Astrocyte of the cerebellum (primary cell): ENCODE measurements around the gene KTN1.

ENCODE experiments used
- DNase-seq: peaks from one replicate; pipeline ENCODE4 v3.0.0-alpha.2; 2011; ENCODE audit warnings: low read depth
- H3K4me3 ChIP-seq: 2 replicates; pipeline ENCODE4 v1.5.1; 2011; ENCODE audit warnings: mild to moderate bottlenecking, low read depth, low read length, moderate library complexity
- in situ Hi-C: cut with HindIII; loops from 2 replicates; pipeline ENCODE4 v1.10.0; 2017; ENCODE audit warnings: low sequenced_read_pairs
- TF ChIP-seq, protein P1 (sequence below): IDR thresholded peaks from 2 replicates; pipeline ENCODE4 v1.5.1; 2012; ENCODE audit warnings: low read length, low read depth, moderate library complexity, mild to moderate bottlenecking; ENCODE audit errors: missing control alignments

Gene KTN1

DNA sequence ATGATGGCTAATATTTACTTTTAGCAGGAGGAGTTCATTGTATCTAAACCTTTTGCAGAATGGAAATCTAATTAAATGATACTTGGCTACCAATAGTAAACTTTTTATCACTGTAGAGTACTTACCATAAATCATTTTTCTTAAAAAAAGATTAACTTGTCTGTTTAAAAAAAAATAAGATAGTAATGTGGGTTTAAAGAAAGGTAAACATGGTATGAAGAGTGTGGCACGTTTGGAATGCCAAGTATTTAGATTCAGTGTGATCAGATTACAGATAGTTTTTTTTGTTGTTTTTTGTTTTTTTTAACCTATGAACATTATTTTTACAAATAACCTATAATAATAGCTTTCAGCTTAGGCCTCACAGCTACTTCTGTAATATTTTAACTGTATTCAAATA is 25.8 kb downstream of the KTN1 start:
- H3K4me3 ChIP-seq, result no peak overlapping the region
- DNase-seq, result no peak
- TF ChIP-seq, protein P1, sequence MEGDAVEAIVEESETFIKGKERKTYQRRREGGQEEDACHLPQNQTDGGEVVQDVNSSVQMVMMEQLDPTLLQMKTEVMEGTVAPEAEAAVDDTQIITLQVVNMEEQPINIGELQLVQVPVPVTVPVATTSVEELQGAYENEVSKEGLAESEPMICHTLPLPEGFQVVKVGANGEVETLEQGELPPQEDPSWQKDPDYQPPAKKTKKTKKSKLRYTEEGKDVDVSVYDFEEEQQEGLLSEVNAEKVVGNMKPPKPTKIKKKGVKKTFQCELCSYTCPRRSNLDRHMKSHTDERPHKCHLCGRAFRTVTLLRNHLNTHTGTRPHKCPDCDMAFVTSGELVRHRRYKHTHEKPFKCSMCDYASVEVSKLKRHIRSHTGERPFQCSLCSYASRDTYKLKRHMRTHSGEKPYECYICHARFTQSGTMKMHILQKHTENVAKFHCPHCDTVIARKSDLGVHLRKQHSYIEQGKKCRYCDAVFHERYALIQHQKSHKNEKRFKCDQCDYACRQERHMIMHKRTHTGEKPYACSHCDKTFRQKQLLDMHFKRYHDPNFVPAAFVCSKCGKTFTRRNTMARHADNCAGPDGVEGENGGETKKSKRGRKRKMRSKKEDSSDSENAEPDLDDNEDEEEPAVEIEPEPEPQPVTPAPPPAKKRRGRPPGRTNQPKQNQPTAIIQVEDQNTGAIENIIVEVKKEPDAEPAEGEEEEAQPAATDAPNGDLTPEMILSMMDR, result no peak
- in situ Hi-C loops, result no loop called here

DNA sequence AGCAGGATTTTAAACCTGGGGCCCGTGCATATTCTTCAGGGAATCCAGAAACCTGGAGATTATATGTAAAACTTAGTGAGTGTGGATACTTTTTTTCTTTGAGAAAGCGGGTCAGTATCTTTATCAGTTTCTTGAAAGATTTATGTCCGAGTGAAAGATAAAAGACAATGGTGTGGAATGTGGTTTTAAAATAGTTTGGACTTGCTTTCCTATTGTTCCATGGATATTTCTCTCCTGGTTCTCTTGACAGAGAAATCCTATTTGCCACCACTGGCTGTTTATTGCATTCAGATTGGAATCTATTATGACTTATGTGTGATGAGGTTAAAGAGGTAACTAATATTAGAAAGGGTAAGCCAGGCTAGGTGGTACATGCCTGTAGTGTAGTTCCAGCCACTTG is 27.4 kb downstream of the KTN1 start:
- no peak overlapping the region for H3K4me3 ChIP-seq
- in situ Hi-C loops, result no loop called here
- no peak for DNase-seq
- TF ChIP-seq, protein P1, result no peak

DNA sequence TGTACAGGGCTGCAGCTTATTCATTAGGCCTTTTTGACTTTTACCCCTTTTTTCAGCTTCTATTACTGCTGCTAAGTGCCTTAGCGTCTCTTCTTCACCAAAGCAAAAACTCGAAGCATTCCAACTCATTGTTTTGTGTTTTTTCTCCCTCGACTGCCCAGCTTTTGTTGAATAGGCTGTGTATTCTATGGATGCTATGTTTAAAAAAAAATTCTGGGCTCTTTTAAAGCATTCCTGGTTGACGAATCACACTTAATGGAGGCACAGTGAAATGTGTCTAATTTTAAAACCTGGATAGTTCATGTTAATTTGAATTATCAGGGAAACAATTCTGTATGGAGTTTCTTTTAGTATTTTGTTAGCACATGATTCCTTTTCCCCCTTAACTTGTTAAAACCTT is 29.7 kb downstream of the KTN1 start:
- DNase-seq, result peak; percentile 57
- H3K4me3 ChIP-seq, result no peak overlapping the region
- TF ChIP-seq, protein P1, result no peak
- in situ Hi-C loops, result no loop called here

DNA sequence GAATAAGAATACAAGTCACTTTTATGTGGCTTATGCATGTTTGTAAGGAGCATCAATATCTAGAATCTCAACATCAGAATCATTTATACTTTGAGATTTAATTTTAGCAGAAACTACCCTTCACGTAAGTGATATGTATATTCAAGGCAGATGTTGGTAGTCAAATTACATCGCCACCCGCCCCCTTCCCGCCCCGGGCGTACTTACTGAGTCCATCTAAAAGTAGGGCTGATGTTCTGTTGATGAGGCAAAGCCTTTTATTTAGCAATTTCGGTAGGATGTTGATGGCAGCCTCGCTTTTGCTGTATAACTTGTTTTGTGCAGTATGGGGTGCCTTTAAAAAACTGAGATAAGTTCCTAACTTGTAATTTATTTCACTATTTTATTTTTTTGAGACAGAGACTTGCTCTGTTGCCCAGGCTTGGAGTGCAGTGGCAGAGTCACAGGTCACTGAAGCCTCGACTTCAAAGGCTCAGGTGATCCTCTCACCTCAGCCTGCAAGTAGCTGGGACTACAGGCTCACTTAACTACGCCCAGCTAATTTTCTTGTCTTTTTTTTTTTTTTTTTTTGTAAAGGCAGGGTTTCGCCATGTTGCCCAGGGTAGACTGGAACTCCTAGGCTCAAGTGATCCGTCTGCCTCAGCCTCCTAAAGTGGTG is 30.8 kb downstream of the KTN1 start:
- in situ Hi-C loops, result no loop called here
- DNase-seq, result no peak
- TF ChIP-seq, protein P1, result no peak
- no peak overlapping the region for H3K4me3 ChIP-seq

DNA sequence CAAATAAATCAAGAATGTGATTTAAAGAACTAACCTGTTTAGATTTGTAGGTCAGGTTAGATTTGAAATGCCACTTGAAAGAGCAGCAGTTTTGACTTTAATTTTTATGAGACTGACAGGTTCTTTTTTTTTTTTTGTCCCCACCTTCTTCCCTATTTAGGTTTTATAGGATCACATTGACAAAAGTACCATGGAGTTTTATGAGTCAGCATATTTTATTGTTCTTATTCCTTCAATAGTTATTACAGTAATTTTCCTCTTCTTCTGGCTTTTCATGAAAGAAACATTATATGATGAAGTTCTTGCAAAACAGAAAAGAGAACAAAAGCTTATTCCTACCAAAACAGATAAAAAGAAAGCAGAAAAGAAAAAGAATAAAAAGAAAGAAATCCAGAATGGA is 31.9 kb downstream of the KTN1 start:
- no peak overlapping the region for H3K4me3 ChIP-seq
- no peak for DNase-seq
- TF ChIP-seq, protein P1, result no peak
- in situ Hi-C loops, result no loop called here

DNA sequence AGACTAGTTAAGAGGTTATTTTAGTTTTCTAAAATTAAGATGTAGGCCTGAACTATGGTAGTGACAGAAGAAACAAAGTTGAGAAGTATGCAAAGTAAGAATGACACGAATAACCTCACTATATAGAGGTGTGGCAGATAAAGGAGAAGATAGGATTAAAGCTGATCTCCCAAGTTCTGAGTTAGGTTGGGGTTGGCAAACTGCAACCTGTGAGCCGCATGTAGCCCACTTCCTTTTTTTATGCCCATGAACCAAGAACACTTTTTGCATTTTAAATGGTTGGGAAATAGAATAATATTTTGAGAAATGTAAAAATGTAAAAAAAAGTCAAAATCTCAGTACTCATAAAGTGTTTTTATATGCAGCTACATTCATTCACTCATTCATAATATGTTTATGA is 34.3 kb downstream of the KTN1 start:
- no peak overlapping the region for H3K4me3 ChIP-seq
- DNase-seq, result no peak
- TF ChIP-seq, protein P1, result no peak
- in situ Hi-C loops, result no loop called here

DNA sequence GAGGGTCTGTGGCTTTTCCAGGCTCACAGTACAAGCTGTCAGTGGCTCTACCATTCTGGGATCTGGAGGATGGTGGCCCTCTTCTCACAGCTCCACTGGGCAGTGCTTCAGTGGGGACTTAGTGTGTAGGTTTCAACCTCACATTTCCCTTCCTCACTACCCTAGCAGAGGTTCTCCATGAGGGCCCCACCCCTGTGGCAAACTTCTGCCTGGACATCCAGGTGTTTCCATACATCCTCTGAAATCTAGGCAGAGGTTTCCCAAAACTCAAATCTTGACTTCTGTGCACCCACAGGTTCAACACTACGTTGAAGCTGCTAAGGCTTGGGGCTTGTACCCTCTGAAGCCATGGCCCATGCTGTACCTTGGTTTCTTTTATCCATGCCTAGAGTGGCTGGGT is 40.3 kb downstream of the KTN1 start:
- H3K4me3 ChIP-seq, result no peak overlapping the region
- in situ Hi-C loops, result no loop called here
- TF ChIP-seq, protein P1, result no peak
- DNase-seq, result no peak
